GM12892 (cell line): Measurements from ENCODE around the gene MAP2K1.

Experiments used
- POLR2AphosphoS5 ChIP-seq: IDR thresholded peaks from 2 replicates; pipeline ENCODE4 v1.6.1; 2011; ENCODE audit warnings: low read depth, low read length, control low read depth
- TAF1 ChIP-seq: IDR thresholded peaks from 2 replicates; pipeline ENCODE4 v1.6.1; 2011; ENCODE audit warnings: low read depth, mild to moderate bottlenecking, control low read depth, low read length, borderline replicate concordance

- TF ChIP-seq POLR2AphosphoS5 (no peak), TAF1 (no peak)
Measured at GRCh38 chr15:66399276-66399675, 12.6 kb downstream of the MAP2K1 start.
